GM19452 (cell line): ENCODE data around the gene PRKAA2.
A peak's percentile ranks its signal among the peaks of the same experiment; 100 is the strongest.

ENCODE experiments used
- ATAC-seq: cut with Tn5 transposase; IDR thresholded peaks from one replicate; pipeline ENCODE4 v1.9.1; 2021; ENCODE audit not compliant: unreplicated experiment

PRKAA2 gene

DNA sequence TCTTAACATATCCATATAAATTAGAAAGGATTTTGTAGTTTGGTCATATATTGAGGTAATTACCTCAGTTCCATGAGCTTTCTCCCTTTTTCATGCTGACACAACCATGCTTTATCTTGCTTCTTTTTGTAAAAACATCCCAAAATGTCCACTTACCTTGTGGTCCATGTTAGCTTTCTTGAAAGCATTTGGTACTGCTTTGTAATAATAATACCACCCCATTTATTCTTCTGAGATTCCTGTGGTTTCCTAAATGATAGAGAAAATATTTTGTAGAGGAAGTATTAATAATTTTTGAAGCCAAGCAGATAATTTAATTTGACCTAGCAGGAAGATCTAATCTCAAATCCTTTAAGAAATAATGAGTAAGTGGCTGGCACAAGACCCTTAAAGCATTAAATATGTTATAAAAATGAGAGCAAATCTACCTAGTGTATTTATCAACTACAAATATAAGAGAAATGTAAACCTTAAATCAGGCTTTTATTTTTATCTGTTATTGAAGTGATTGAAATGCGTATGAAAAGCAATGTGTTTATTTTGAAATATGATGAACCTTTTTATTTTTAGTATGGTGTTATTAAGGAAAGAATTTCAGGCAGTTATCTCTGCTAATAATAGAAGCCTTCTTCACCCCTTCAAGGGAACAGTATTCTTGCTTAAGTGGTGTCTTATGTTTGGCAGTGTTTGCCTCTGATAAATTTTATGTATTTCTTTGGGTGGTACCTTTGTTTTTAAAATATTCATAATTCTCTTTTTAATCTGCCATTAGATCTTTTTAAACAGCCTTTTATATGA is 9.2 kb downstream of the PRKAA2 start:
- ATAC-seq: no peak

DNA sequence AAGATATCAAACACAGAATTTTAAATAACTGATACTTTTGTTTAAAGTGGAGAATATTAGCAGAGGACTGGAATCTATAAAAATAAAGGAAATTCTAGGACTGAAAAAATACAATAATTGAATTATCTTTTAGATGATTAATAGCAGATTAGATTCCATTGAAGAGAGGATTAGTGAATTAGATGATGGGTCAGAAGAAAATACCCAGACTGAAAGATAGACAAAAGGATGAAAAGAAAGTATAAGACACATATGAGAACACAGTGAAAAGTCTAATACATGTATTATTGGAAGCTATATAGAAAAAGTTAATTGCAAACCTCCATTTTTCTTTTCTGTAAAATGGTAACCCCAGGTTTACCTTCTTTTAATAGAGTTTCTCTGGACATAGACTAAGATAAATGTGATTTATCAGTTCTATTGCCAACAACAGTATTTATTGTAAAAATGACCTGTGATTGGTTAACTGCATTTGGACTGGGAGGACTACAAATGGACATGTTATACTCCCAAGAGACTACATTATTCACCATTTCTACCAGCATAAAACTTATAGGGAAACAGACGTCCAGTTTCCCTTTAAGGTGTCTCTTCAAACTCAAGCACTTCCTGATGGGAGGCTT is 11.0 kb downstream of the PRKAA2 start:
- ATAC-seq: no peak

DNA sequence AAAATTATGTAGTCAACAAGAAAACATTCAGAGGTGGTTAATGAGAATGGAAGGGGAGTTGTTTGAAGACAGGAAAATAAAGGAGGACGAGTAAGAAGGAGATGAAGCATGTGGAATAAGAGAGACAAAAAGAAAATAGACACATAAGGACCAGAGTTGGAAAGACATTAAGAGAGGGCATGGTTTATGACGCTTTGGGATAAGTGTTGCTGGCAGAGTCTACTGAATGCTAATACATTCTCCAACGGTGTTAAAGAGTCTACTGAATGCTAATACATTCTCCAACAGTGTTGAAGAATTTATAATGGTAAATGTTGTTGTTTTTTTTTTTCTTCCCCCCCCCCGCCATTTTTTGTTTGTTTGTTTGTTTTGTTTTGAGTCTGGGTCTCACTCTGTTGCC is 13.1 kb downstream of the PRKAA2 start:
- ATAC-seq: no peak

DNA sequence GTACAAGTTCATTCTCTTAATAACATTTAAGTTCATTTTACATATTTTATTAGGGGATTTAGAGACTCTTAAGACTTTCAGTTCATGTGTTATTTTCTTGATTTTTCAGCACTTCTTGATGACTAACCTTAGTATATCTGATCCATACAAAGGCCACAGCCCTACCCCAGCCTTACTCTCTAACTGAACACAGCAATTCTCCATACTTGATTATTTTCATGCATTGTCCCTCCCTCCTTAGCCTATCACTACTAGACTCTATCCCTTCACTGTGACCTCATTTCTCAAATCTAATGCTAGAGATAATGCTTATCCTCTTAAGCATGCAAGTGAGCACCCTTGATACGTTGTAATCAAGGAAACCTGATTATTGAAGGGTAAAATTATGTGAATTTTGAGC is 15.2 kb downstream of the PRKAA2 start:
- ATAC-seq: no peak

DNA sequence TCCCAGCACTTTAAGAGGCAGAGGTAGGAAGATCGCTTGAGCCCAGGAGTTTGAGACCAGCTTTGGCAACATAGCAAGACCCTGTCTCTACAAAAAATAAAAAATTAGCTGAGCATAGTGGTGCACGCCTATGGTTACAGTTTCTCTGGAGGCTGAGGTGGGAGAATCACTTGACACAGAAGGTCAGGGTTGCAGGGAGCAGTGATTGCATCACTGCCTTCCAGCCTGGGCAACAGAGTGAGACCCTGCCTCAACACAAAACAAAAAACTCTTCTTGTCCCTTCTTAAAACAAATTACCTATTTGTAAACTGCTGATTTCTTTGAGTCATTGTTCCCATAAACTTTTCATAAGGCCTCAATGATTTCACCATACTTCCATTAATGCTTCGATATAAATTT is 18.7 kb downstream of the PRKAA2 start:
- ATAC-seq: no peak

DNA sequence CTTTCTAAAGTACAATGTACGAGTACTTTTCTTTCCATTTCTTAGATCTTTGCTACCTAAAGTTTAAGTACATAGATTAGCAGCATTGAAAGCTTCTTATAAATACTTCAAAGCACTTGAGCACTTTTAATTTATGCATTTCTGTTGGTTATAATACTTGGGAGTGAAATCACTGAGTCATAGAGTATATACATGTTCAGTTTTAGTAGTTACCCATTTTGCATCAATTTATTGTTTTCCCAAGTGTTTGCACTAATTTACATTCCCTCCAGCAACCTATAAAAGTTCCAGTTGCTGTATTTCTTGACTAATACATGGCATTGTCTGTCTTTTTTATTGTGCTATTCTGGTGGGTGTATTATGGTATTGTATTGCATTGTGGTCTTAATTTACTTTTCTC is 20.3 kb downstream of the PRKAA2 start:
- no peak for ATAC-seq

DNA sequence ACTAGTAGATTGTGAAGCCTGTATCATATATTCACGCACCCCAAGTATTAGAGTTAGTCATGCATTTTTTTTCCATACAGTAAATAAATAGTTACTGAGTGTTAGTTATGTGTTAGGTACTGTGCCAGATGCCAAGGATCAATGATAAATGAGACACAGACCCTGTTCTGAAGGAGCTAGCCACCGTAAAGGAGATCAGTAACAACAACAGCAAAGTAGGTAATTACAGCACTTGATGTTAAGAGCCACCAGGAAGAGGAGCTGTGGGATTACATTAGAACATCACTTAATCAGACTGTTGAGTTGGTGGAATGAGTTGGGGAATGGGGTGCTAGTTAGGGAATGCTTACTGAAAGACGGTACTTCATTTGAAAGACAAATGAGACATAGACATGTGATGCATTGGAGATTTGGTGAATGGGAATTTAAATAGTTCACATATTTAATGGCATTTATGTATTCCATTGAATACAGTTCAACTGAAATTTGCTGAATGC is 21.0 kb downstream of the PRKAA2 start:
- no peak for ATAC-seq

DNA sequence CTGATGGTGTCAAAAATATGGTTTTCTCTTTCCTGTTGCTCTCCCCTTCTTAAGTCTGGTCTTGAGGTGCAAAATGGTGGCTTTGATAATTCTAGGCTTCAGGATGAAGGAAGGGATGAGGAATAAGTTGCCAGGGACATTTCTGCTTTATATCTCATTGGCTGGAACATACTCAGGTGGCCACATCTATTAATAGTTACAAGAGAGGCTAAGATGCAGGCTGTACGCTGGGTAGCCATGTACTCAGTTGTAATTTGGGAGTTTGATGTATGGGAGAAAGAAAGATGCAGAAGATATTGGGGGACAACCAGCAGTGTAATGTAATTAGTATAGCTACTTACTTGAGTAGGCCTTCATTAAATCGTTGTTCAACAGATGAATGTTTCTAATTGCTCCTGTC is 25.2 kb downstream of the PRKAA2 start:
- no peak for ATAC-seq

DNA sequence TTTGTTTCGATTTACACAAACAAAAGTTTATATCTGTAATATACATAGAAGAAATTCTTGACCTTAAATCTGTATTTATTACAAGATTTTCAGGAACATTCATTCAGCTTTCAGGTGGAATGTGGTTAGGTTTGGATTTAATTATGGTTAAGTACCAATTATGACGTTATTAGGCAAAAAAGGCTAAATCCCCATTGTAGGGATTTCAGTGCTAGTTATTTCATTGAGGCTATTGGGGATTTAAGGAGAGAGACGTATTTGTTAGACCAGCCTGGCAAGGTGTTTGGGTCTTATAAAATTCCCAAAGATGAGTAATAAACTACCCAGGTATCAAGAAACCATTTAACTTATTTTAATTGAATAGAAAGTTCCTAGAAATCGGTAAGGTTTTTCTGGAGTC is 26.0 kb downstream of the PRKAA2 start:
- ATAC-seq: no peak

DNA sequence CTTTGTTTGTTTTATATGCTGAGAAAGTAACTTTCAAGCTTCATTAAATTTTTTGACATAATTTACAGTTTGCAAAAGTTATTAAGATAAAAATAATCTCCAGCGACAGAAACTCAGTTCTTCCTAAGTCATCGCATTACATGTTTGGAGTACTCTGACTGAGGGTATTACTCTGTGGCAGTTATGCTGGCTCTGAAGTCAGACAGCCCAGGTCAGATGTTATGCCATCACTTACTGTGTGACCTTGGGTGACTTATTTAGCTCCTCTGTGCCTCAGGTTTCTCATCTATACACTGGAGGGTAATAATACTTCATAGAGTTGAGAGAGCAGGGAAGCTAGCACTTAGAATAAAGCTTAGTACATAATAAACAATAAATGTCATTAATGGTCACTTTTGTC is 26.4 kb downstream of the PRKAA2 start:
- no peak for ATAC-seq

DNA sequence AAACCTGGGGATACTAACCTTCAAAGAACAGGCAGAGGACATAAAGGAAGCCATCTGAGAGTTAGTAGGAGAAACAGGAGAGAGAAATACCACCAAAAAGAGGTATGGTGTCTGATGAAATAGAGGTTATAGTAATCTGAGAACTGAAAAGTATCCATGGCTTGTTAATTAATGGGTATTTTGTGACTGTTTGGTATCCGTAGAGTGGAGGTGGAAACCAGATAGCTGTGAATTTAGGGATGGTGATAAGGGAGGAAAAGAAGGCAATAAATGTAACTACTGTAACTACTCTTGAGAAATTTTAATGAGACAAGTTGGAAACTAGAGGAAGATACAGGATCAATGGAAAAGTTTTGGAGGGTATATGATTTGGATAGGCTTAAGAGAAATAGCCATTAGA is 27.5 kb downstream of the PRKAA2 start:
- no peak for ATAC-seq

DNA sequence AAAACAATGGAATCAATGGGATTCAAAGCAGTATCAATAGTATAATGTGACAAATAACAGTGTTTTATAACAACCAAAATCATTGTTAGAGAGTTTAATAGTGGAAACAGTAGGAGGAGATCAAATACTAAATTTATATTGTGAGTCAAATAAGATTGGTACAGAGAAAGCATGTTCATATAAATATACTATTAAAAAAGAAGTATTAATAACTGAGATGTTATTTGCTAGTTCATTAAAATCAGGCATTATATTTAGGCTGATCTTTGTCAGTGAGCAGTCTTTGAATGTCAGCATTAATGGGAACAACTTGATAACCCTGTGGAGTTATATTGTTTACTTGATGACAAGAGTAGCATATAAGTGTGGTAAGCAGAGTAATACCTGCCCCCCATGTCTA is 30.6 kb downstream of the PRKAA2 start:
- no peak for ATAC-seq

DNA sequence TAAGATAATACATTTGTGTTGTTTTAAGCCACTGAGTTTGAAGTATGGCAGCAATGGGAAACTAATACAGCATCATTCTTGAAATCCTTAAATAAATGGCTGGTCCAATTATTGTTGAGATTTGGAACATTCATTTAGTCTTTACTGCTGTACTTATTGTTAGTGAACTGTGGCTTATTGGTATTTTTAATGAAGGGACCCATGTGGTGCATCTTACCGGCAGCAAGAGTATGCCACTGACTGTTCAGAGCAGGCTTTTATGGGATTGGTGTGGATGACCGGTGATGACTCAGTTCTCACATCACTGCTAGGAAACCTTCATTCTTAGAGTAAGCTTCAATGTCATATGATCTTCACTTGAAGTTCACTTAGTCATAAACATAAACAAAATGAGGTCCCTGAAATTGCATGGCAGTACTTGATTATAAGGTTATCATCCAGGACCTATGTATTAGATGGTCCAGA is 31.5 kb downstream of the PRKAA2 start:
- no peak for ATAC-seq

DNA sequence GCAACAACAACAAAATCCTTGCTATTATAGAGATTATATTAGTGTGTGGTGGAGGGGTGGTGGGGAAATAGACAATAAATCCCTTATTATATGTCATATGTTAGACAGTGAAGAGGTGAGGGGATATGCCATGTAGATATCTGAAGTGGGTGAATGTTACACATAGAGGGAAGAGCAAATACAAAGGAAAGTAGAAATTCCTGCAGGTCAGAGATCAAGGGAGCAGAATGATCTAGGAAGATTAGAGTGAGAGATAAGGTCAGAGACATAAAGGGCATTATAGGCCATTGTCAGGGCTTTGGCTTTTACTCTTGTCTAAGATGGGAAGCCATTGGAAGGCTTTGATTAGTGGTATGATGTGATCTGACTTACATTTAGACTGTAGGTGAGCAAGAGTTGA is 38.5 kb downstream of the PRKAA2 start:
- ATAC-seq: no peak

DNA sequence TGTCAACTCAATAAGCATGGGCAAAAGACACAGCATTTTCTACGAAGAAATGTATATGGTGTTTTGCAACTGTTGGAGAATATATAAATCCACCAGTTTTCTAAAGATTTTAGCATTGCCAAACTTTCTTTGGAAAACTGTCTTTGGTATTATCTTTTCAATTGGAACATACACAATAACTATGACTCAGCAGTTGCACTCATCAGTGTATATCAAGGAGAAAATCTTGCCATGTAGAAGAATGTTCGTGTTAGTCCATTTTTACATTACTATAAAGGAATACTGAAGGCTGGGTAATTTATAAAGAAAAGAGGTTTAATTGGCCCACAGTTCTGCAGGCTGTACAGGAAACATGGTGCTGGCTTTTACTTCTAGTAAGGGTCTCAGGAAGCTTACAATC is 41.1 kb downstream of the PRKAA2 start:
- ATAC-seq: no peak

DNA sequence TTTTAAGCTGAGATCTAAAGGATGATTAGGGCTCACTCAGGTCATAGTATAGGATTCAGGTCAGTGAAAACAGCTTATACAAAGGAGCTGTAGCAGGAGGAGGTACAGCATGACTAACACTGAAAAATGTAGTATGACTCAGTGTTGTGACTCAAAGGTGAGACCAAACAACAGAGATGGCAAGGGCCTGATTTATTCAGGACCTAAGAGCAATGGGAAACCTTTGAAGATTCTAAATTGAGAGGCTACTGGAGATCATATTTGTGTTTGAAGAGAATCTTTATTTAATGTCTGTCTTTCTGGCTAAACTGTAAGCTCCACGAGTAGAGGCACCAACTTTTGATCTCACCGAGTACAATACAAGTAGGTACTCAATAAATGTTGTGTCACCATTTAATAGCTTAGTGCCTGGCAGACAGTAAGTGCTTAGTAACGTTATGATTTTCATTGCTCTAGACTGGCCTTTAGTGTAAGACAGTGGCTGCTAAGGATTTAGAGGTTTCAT is 43.5 kb downstream of the PRKAA2 start:
- ATAC-seq: peak; percentile 77

DNA sequence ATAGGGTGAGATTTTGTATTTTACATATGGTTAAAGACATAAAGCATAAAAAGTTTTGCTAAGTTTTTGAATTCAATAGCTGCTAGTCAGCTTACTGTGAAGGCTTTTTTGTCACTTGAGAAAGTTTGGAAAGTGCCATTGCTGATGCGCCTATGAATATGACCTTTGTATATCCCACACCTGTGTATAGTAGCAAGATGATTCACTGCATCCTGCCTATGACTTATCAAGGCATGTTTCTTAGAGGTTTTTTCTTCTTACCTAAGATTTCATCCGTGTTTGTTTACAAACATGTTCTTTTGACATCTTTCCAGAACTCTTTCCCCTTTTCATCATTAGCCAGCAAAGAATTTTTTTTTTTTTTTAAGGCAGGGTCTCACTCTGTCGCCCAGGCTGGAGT is 51.5 kb downstream of the PRKAA2 start:
- no peak for ATAC-seq

DNA sequence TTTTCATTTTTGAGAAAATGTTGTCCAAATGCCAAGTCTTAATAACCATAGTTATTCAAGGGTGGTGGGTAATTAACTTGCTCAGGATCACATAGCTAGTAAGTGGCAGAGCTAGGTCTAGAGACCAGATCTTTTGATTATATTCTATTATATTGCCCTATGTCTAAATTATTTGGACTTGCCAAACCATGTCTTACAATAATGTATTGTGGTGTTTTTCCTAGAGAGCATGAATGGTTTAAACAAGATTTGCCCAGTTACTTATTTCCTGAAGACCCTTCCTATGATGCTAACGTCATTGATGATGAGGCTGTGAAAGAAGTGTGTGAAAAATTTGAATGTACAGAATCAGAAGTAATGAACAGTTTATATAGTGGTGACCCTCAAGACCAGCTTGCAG is 58.6 kb downstream of the PRKAA2 start:
- ATAC-seq: no peak

DNA sequence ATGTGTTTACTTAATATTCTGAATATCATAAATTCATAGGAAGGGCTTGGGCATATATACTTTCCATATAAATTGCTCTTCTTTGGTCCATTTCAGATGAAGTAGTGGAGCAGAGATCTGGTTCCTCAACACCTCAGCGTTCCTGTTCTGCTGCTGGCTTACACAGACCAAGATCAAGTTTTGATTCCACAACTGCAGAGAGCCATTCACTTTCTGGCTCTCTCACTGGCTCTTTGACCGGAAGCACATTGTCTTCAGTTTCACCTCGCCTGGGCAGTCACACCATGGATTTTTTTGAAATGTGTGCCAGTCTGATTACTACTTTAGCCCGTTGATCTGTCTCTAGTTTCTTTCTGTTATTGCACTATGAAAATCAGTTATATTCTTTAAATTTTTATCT is 62.3 kb downstream of the PRKAA2 start:
- ATAC-seq: no peak

DNA sequence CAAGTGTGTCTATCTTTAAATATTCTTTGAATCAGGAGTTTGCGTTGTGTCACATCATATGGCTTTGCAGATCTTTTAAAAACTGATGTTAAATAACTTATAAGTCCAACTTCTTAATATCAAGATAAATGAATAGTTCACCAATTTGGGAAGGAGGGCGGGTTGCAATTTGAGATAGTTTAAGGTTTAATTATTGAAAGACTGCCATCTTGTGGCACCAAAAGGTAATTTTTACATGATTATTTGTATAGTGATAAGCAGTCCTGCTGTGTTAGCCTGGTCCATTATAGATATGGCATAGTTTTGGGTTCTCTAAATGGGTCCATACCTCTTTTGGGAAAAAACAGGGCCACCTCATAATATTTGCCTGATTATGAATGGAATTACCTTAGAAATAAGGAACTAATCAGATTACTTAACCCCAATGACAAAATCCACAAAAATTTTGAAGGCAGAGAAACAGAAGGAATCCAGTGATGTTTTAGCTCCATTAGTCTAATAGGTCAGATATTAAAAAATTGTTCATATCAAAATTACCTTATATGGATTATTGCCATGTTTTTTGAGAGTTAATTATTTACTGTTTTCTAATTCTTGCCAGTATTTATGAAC is 64.3 kb downstream of the PRKAA2 start:
- peak; percentile 61 for ATAC-seq

DNA sequence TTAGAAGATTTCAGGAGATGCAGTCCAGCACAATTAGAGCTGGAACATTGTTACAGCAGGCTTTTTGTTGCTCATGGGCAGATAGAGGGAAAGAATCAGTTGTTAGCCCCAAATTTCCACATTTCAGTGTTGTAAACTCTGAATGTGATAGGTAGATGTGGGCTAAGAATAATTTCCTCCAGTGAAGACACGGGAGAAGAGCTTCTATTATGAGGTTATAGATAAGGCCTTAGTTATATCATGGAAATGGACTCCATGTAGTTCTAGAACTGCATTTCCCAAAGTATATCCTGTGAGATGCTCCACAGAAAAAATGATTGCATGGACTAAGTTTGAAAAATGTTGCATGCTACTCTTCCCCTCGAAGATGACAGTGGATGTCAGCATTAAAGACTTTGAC is 64.9 kb downstream of the PRKAA2 start:
- ATAC-seq: no peak

DNA sequence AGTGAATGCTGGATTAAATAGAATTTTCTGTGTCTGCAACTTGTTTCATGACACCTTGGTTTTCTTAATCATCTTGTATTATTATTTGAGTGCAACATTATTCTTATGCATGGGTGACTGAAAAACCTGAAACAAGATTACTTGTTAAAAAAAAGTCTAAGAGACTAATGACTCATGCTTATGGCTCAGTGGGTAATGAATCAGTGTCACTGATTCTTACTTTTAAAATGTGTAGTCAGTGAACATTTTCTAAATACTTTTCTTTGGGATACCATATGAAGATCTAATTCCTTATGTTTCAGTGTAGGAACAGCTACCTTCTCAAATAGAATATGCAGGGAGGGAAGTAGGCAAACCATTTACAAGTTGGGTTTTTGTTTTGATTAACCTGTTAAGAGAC is 65.5 kb downstream of the PRKAA2 start:
- ATAC-seq: no peak
